GM12872 (cell line): ENCODE data around the gene AKT2.

Experiments used
- CTCF ChIP-seq: IDR thresholded peaks from 3 replicates; pipeline ENCODE4 v1.5.1; 2011; ENCODE audit warnings: low read depth, mild to moderate bottlenecking, low read length, moderate library complexity; ENCODE audit not compliant: insufficient read depth

Gene AKT2

DNA sequence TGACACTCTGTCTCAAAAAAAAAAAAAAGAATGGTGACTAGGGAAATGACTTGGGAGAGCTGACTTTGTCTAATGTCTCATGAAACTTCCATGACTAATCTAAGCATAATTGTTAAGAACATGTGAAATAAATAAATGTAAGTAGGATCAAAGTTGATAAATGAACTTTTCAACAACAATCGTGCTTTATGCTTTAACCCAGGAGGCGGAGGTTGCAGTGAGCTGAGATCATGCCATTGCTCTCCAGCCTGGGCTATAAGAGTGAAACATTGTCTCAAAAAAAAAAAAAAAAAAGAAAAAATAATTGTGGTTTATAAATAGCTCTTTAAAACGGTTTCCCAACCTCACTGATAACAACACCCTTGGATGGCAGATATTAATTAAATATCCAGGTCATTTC lies 12.9 kb upstream of the AKT2 start:
- no peak for TF ChIP-seq CTCF

DNA sequence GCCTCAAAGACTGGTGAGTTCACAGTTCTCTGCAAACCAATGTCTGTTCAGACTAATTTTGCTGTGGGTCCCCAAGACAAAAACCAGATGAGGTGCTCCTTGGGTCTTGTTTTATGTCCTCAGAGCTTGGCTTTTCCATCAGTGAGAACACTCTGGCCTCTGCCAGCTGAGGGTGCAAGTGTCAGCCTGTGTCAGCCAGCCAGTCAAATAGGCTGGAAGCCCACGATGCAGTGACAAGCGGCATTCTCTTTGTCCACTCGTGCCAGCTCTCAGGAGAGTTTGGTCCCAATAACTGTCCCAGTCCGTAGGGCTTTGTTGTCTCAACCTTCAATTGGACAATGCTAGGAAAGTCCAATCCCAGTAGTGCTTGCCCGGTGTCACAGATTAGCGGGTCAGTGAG lies 9.4 kb upstream of the AKT2 start:
- TF ChIP-seq CTCF: no peak

DNA sequence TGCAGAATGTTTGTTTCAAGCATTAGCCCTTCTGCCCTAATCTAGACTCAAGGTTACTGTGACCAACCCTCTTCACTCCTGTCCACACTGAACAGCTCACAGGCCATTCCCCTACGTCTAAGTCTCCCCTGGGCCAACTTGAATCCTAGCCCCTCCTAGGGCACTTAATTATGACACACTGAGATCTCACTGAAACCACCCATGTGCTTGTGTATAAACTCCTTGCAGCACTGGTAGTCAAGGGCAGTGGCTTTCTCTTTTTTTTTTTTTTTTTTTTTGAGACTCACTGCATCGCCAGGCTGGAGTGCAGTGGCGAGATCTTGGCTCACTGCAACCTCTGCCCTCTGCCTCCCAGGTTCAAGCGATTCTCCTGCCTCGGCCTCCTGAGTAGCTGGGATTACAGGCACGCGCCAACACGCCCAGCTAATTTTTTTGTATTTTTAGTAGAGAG lies 1.9 kb upstream of the AKT2 start:
- TF ChIP-seq CTCF: no peak

GRCh38 chr19:40286235-40286970 lies 1.3 kb upstream of the AKT2 start:
- no peak for TF ChIP-seq CTCF

DNA sequence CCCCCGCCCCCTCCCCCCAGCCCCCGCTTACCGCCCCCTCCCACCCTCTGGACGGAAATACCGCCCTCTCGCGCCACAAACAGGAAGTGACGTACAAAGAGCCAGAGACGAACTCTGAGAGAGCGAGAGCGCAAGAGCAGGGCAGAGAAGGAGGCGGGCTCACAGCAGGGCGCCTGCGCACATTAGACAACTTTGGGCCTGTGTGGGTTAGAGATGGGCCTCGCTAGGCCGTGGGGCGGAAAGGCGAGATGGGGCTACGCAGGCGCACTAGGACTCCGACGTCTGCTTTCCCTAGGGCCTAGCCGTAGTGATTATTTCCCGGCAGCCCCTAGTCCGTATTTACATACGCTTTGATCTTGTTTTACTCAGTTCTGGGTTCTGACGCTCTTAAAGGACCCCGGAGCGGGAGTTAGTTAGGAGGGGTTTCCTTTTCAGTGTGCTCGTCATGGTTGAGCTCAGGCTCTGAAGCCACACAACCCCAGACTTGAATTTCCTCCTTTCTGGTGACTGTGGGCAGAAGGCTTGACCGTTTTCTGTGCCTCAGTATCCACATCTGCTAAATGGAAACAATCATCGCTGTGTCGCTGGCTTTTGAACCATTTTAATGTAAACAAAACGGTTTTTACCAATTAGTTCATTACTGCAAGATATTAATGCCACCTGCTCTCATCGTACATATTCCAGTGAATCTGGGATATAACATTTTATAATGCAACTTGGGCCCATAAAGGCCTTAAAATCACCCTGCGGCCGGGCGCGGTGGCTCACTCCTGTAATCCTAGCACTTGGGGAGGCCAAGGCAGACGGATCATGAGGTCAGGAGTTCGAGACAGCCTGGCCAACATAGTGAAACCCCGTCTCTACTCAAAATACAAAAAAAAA lies 449 bp upstream of the AKT2 start:
- no peak for TF ChIP-seq CTCF

GRCh38 chr19:40284251-40284500 lies 969 bp downstream of the AKT2 start:
- no peak for TF ChIP-seq CTCF

DNA sequence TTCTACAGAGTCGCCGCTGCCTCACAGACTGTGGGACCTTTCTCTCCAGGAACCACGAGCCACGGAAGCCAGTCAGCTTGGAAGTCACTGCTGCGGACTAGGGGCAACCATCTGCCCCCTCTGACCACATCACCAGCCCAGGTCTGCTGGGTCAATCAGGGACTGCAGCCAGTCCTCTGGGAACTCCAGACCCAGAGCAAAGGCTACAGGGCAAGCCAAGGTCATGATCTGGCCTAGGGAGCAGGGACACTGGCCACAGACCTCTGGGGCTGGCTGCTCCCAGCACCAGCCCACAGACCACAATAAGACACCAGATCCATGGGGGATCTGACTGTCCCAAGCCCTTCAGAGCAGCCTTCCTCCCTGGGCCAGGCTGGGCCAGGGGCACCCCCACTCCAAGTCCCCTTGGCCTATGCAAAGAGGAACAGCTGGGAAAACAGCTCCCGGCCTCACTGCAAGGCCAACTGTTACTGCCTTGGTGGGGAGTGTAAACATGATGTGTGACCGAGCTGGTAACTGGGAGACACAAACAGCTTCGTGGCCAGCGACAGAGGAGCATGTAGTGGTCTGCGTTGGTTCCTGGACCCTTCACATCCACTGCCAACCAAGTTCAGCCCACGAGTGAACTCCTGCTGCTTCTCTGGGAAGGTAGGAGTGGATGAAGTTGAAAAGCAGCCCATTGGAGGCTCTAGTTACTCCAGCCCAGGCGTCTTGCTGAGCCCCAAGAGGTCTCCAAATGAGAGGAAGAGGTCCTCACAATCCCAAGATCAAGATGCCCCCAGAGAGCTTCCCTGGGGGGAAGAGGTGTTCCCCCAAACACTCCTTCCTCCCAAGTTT lies 1.5 kb downstream of the AKT2 start:
- no peak for TF ChIP-seq CTCF
